HPDE6-E6E7 (cell line): Measurements from ENCODE around the gene CCDC85C.

ENCODE experiments used
- DNase-seq: peaks from one replicate; pipeline ENCODE4 v3.0.0; 2011; ENCODE audit warnings: missing footprints; ENCODE audit errors: extremely low spot score

CCDC85C gene

GRCh38 chr14:99475660-99476059 lies 128.3 kb downstream of the CCDC85C start:
- DNase-seq: no peak

GRCh38 chr14:99475179-99475578 lies 128.8 kb downstream of the CCDC85C start:
- DNase-seq: no peak

DNA sequence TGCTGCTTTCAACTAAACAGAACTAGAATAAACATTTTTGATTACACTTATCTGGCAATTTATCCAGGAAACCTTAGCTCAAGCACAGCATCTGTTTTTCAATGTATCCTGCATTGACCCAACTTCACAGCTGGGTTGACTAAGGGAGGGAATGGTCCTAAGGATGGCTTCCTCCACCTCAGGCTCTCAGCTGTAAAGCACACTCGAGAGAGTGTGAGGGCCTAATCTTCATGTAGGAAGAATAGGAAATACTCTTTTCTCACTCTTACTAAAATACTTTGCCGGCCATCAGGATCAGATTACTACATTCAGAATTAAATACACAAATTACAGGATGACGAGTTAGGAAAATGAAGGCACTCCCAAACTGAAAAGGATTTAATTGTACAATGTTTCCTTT lies 130.5 kb downstream of the CCDC85C start:
- DNase-seq: no peak

DNA sequence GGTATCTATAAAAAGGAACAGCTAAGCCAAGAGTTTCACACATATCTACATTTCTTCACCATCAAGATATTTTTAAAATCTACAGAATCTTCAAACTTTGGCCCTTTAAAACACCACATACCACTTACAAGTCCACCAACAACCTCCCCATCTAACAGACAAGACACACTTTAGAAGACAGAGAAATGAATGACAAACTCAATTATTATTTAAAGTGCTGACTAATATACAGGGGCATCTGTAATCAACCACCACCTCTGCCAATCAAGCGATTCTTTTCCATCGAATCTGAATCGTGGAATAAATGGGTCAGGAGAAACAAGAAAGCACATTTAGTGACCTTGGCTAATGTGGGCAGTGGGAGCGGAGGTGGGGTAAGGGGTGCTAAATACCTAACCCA lies 131.1 kb downstream of the CCDC85C start:
- no peak for DNase-seq

DNA sequence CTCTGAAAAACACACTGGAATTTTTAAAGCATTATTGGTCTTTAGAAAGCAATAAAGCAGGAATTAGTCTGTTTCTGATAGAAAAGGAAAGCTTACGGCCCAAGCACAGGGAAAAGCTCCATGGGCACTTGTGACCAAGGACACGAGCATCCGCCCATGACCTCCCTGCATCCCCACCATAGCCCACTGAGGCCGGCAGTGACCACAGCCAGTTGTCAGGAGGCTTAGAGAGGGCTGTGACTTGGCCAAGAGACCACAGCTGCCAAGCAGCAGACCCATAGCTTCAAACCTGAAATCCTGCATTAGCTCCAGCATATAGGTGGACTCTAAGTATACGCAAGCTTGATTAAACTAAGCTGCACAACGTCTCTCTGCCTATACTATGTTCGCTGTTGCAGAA lies 132.3 kb downstream of the CCDC85C start:
- DNase-seq: no peak

GRCh38 chr14:99468836-99469592 lies 135.0 kb downstream of the CCDC85C start:
- DNase-seq: no peak

DNA sequence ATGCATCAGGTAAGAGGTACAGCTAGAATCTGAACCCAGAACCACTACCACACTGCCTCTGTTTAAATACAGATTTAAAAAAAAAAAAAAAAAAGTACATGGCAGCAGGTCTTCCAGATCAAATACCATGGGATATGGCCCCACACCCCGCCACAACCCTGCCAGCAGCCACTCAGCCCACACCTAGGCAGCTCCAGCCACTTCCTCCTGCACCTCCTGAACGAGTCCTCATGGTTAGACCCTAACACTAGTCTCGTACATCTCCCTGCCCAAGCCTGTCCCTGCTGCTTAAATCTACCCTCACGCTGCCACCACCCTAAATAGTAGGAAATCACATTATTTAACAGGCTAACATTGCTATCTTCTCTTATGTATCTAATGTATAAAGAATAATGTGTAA lies 135.9 kb downstream of the CCDC85C start:
- no peak for DNase-seq

DNA sequence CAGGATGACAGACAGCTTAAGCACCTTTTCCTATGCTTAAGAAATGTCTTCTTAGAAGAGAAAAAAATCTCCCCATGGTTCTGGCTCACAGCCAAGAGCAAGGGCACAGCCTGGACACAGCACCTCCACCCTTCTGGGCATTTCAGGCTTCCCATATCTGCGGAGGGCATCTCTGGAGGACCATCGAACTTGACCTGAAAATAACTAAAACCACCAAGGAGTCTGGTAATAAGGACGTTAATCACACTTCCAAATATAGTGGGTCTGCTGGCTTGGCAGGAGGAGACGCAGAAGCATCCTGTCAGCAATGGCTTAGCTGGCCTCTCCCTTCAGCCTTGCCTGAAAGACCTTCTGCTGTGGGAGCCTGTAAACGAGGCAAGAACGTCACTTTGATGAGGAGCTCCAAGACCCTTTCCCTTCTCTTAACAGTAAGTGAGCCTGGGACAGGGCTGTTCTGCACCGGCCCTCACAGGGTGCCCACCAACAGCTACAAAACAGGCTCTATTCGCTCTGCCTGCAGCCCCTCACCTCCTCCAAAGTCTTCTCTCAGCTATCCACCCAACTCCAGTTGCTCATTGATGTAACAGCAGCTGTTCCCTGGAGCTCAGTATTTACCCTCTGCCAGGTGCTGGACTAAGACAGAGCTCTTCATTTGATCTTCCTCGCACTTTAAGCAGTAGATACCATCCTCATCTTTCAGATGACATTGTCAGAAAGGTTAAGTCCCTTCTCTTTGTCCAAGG lies 136.5 kb downstream of the CCDC85C start:
- DNase-seq: no peak

DNA sequence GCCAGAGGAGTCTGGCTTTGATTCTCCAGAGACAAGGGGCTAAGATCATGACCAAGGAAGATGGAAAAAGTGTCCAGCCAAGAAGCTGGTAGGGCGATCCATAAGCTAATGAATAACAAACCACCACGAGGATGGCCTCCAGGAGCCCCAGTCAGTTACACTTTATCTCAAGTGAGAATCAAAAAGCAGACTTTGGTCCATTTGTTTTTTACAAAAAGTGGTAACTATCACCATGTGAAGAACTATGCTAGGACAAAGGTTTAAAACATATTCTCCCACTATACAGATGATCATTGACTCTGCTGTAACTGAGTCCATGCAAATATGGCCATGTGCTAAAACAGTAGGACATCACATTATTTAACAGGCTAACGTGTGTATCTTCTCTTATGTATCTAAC lies 137.2 kb downstream of the CCDC85C start:
- no peak for DNase-seq

GRCh38 chr14:99465288-99465687 lies 138.7 kb downstream of the CCDC85C start:
- DNase-seq: no peak

DNA sequence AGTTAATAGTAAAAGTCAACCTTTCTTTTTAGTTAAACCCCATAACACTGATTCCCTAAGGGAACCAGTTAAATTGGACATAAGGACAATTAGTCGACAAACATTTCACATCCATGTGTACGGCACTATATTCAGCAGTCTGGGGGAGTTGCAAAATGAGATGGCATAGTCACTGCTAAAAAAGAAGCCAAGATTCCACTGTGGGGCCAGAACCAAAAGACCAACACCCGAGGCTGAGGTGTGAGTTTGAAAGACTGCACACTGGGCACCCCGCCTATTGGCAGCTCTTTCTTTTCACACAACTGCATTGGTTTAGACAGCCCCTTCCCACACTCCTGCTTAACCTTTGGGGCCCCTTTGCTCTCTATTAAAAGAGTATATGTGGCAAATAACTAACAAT lies 140.0 kb downstream of the CCDC85C start:
- DNase-seq: no peak

- no peak for DNase-seq
Observed at GRCh38 chr14:99462210-99462609, 141.8 kb downstream of the CCDC85C start.

GRCh38 chr14:99461411-99462085 lies 142.5 kb downstream of the CCDC85C start:
- no peak for DNase-seq

DNA sequence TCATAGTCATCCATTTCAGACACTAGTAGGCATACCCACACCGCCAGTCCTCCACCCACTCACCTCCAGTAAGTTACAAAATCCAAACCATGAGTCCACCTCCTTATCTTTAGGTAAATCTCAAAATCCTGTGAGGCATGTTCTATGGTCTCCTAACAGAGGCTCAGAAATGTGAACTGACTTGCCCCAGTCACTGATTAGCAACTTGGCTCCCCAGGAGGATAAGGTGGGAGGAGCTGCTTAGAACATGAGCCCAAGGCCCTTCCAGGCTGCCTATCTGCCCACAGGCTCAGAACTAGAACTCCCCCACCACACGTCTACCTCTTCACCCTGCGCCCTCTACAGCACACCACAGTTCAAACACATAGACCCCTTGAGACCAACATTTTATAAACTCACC lies 143.2 kb downstream of the CCDC85C start:
- DNase-seq: no peak

DNA sequence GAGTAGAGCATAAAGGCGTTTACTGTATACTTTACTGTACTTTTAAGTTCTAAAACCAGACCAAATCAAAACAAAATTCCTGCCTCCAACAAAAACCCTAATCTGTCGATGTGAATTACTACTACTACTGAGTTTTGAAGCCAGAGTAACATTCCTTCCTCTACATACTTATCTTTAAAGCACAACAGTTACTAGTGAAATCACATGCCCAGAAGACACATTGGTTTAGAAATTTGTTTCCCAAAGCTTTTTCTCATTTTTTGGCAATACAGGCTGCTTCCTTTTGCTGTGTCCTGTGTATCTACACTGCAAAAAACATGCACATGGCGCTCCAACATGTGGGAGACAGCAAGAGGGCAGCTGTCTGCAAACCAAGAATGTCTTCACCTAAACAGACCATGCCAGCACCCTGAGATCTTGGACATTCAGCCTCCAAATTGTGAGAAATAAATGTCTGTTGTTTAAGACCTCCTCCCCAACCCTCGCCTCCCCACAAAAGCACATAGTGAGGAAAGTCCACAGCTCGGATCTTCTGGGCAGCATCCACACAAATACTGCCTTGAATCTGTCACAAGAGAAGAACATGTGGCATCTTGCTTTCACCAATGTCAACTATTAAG lies 144.4 kb downstream of the CCDC85C start:
- no peak for DNase-seq

DNA sequence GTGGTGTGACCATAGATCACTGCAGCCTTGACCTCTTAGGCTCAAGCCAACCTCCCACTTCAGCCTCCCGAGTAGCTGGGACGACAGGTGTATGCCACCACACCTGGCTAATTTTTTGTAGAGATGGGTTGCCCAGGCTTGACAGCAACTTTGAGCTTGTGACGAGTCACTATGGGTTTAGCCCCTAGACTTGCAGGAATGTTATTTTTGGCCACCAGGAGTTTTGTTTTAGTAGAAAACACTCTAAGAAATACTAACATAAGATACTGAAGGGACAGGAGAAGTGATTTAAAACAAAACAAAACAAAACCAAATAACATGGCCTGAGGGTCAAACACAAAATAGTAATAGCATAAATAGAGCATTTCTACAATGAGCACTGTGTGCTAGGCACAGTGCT lies 149.8 kb downstream of the CCDC85C start:
- no peak for DNase-seq

DNA sequence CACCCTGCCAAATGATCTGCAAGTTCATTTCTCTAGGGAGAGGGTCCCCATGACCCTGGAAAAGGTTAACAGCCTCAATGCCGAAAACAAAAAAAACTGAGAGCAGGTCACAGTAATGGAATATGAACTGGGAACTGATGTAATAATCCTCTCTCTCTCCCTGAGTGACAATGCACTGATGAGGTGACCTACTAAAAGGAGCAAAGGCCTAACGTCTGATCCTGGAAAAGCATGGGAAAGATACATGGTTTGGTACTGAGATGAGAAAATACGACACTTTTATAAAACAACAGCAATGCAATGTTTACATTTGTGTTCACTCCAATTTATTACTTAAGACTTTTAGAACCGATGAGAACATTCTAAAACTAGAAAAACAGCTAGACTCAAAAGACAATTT lies 151.0 kb downstream of the CCDC85C start:
- no peak for DNase-seq

- no peak for DNase-seq
Observed at GRCh38 chr14:99451234-99451633, 152.8 kb downstream of the CCDC85C start.

DNA sequence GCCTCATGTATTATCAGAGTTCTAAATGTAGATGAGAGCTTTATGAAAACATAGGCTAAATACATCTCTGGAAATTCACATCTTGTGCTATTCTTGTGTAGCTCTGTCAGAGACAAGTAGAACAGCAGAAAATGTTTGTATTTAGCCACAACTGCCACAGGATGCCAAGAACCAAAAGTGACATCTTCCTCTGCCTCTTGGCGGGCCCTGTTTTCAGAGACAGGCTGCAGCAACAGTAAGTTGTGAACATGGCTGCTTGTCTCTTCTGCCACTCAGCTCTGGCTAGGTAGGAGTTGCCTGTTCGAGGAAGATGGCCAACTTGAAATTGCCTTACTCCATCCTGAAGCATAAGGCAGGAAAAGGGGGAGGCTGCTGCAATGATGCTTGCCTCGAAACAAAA lies 153.7 kb downstream of the CCDC85C start:
- DNase-seq: no peak
